DMS153 treated with DMSO at 0.1 percent for 48 hours (cell line): ENCODE results near the gene OR8B8.
"Not testable (repeated sequence)": the region's sequence is repeated elsewhere in the genome, so short reads cannot be mapped to it uniquely, and the experiment has no call there.

Source experiments
- DNase-seq: peaks from one replicate; lab custom pipeline; 2025; ENCODE audit not compliant: unreplicated experiment; lab: John Stamatoyannopoulos, UW

The OR8B8 gene

GRCh38 chr11:124445646-124446150, at the start of gene OR8B8:
OR8B8 (minus strand) TSS chr11:124445696; CDS start chr11:124441085, 4,611 bp downstream.
- DNase-seq = no peak

- no peak for DNase-seq
Measured at GRCh38 chr11:124493016-124493655, 47.6 kb upstream of the OR8B8 start.

GRCh38 chr11:124483422-124483821, 37.9 kb upstream of the OR8B8 start:
- DNase-seq = no peak

GRCh38 chr11:124482362-124483147, 37.1 kb upstream of the OR8B8 start:
- no peak for DNase-seq

GRCh38 chr11:124481365-124482323, 36.1 kb upstream of the OR8B8 start:
- peak; percentile 55 for DNase-seq

GRCh38 chr11:124479561-124479960, 34.1 kb upstream of the OR8B8 start:
- DNase-seq = no peak

GRCh38 chr11:124475265-124475664, 29.8 kb upstream of the OR8B8 start:
- no peak for DNase-seq

- no peak for DNase-seq
Measured at GRCh38 chr11:124474779-124475178, 29.3 kb upstream of the OR8B8 start.

GRCh38 chr11:124474079-124474478, 28.6 kb upstream of the OR8B8 start:
- DNase-seq = no peak

- DNase-seq = no peak
Measured at GRCh38 chr11:124473476-124473875, 28.0 kb upstream of the OR8B8 start.

- DNase-seq = no peak
Measured at GRCh38 chr11:124470561-124471227, 25.2 kb upstream of the OR8B8 start.

GRCh38 chr11:124467381-124467927, 22.0 kb upstream of the OR8B8 start:
- no peak for DNase-seq

- no peak for DNase-seq
Measured at GRCh38 chr11:124465368-124465767, 19.9 kb upstream of the OR8B8 start.

GRCh38 chr11:124463990-124464389, 18.5 kb upstream of the OR8B8 start:
- DNase-seq = no peak

- DNase-seq = no peak
Measured at GRCh38 chr11:124463324-124463723, 17.8 kb upstream of the OR8B8 start.

GRCh38 chr11:124460459-124460858, 15.0 kb upstream of the OR8B8 start:
- no peak for DNase-seq

- DNase-seq = not testable (repeated sequence)
Measured at GRCh38 chr11:124459379-124459778, 13.9 kb upstream of the OR8B8 start.

- DNase-seq = no peak
Measured at GRCh38 chr11:124454552-124454951, 9.1 kb upstream of the OR8B8 start.

GRCh38 chr11:124446916-124447315, 1.4 kb upstream of the OR8B8 start:
- DNase-seq = no peak

- no peak for DNase-seq
Measured at GRCh38 chr11:124442847-124443246, 2.6 kb downstream of the OR8B8 start.
